ENCODE measurements around the gene PANX2. TPM values are rescaled to one million over a fixed set of nuclear protein-coding genes. Genes with fewer than 3 reads are reported as not detected.

Gene PANX2
- total and polyA plus RNA-seq, 2 experiments from 2014 or later = 2.8 to 5.1 TPM

- TF ChIP-seq, protein P1, sequence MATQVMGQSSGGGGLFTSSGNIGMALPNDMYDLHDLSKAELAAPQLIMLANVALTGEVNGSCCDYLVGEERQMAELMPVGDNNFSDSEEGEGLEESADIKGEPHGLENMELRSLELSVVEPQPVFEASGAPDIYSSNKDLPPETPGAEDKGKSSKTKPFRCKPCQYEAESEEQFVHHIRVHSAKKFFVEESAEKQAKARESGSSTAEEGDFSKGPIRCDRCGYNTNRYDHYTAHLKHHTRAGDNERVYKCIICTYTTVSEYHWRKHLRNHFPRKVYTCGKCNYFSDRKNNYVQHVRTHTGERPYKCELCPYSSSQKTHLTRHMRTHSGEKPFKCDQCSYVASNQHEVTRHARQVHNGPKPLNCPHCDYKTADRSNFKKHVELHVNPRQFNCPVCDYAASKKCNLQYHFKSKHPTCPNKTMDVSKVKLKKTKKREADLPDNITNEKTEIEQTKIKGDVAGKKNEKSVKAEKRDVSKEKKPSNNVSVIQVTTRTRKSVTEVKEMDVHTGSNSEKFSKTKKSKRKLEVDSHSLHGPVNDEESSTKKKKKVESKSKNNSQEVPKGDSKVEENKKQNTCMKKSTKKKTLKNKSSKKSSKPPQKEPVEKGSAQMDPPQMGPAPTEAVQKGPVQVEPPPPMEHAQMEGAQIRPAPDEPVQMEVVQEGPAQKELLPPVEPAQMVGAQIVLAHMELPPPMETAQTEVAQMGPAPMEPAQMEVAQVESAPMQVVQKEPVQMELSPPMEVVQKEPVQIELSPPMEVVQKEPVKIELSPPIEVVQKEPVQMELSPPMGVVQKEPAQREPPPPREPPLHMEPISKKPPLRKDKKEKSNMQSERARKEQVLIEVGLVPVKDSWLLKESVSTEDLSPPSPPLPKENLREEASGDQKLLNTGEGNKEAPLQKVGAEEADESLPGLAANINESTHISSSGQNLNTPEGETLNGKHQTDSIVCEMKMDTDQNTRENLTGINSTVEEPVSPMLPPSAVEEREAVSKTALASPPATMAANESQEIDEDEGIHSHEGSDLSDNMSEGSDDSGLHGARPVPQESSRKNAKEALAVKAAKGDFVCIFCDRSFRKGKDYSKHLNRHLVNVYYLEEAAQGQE (IDR thresholded peaks at IDR 0.05; ENCODE audit: unreplicated experiment) = no peak
Measured at GRCh38 chr22:50208430-50208938, 38.0 kb downstream of the PANX2 start (continued).

- no peak; the same call in 1 of the 3 replicates for ATAC-seq
- Histone ChIP-seq H3K9me2 (ENCODE audit: insufficient read depth) (no peaks in the 10 kb centered on the region), H3K27me3 (ENCODE audit: insufficient read depth) (no peaks in the 10 kb centered on the region), H2AFZ (no peak overlapping the region), H3K4me3 (no peak overlapping the region), H3K79me2 (replicated peaks; ENCODE audit: insufficient read depth) (peaks cover 15% of the 10 kb centered on the region; the same call in 1 of the 2 replicates), H3K4me1 (ENCODE audit: insufficient read depth) (no peaks in the 10 kb centered on the region), H3K27ac (ENCODE audit: low read depth) (no peak overlapping the region), H3K4me2 (no peak overlapping the region), H4K20me1 (replicated peaks; ENCODE audit: insufficient read depth) (peaks cover 15% of the 10 kb centered on the region), H3K36me3 (ENCODE audit: insufficient read depth) (0 out of 2 replicates have a peak, but pooled peaks cover 7% of the 10 kb centered on the region), H3F3A (replicated peaks; ENCODE audit: low read depth) (no peaks in the 10 kb centered on the region)
- no peak overlapping the region for H3K27ac Mint-ChIP-seq
- TF ChIP-seq, protein P2, sequence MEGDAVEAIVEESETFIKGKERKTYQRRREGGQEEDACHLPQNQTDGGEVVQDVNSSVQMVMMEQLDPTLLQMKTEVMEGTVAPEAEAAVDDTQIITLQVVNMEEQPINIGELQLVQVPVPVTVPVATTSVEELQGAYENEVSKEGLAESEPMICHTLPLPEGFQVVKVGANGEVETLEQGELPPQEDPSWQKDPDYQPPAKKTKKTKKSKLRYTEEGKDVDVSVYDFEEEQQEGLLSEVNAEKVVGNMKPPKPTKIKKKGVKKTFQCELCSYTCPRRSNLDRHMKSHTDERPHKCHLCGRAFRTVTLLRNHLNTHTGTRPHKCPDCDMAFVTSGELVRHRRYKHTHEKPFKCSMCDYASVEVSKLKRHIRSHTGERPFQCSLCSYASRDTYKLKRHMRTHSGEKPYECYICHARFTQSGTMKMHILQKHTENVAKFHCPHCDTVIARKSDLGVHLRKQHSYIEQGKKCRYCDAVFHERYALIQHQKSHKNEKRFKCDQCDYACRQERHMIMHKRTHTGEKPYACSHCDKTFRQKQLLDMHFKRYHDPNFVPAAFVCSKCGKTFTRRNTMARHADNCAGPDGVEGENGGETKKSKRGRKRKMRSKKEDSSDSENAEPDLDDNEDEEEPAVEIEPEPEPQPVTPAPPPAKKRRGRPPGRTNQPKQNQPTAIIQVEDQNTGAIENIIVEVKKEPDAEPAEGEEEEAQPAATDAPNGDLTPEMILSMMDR (conservative IDR thresholded peaks at IDR 0.05; ENCODE audit: low read depth in 2 of 2) = no peak
- TF ChIP-seq JUNB (IDR thresholded peaks at IDR 0.05; ENCODE audit: unreplicated experiment) (no peak), POLR2AphosphoS5 (IDR thresholded peaks at IDR 0.05; ENCODE audit: low read depth) (no peak), ZNF462 (CRISPR knock-in tag; IDR thresholded peaks at IDR 0.05) (no peak), EZH2phosphoT487 (IDR thresholded peaks at IDR 0.05; ENCODE audit: unreplicated experiment) (no peak), CREB1 (CRISPR knock-in tag; IDR thresholded peaks at IDR 0.05; ENCODE audit: low read depth) (no peak)
- 0 out of 3 replicates have a peak, but pooled peaks cover 2% of the 10 kb centered on the region for H3K4me1 Mint-ChIP-seq
- no peak overlapping the region for H3K4me3 Mint-ChIP-seq
- H3K27me3 Mint-ChIP-seq (ENCODE audit: insufficient read depth, low read depth, poor library complexity) = peaks cover 9% of the 10 kb centered on the region
- no peak for DNase-seq (ENCODE audit: low spot score)
- H3K9me3 Mint-ChIP-seq = no peaks in the 10 kb centered on the region; the same call in 2 of the 3 replicates
- peaks cover 44% of the 10 kb centered on the region for H3K36me3 Mint-ChIP-seq (ENCODE audit: low read depth)
Measured at GRCh38 chr22:50208939-50209892, 38.7 kb downstream of the PANX2 start.
